Superior temporal gyrus (tissue), 1 donor: ENCODE results near the gene FIBP.
A peak's percentile ranks its signal among the peaks of the same experiment; 100 is the strongest.

ENCODE experiments used
- DNase-seq: peaks from one replicate; pipeline ENCODE4 v3.0.0-alpha.2; 2016; ENCODE audit errors: extremely low spot score

The FIBP gene

GRCh38 chr11:65870706-65871681 lies 17.3 kb downstream of the FIBP start:
- DNase-seq: no peak

- no peak for DNase-seq
Measured at GRCh38 chr11:65870307-65870658, 18.0 kb downstream of the FIBP start.

GRCh38 chr11:65869643-65870306 lies 18.5 kb downstream of the FIBP start:
- no peak for DNase-seq

GRCh38 chr11:65868907-65869306 lies 19.4 kb downstream of the FIBP start:
- no peak for DNase-seq

- DNase-seq: peak; percentile 58
Measured at GRCh38 chr11:65868076-65868667, 20.1 kb downstream of the FIBP start.

GRCh38 chr11:65867284-65868071 lies 20.8 kb downstream of the FIBP start:
- DNase-seq: no peak

- no peak for DNase-seq
Measured at GRCh38 chr11:65866509-65867283, 21.6 kb downstream of the FIBP start.

- DNase-seq: no peak
Measured at GRCh38 chr11:65865550-65866172, 22.6 kb downstream of the FIBP start.

- DNase-seq: no peak
Measured at GRCh38 chr11:65864706-65865471, 23.4 kb downstream of the FIBP start.

- DNase-seq: no peak
Measured at GRCh38 chr11:65863889-65864705, 24.2 kb downstream of the FIBP start.

- DNase-seq: no peak
Measured at GRCh38 chr11:65862941-65863888, 25.1 kb downstream of the FIBP start.

GRCh38 chr11:65862191-65862735 lies 26.0 kb downstream of the FIBP start:
- no peak for DNase-seq

GRCh38 chr11:65861533-65862183 lies 26.6 kb downstream of the FIBP start:
- no peak for DNase-seq

- no peak for DNase-seq
Measured at GRCh38 chr11:65861165-65861505, 27.1 kb downstream of the FIBP start.

GRCh38 chr11:65860278-65861164 lies 27.8 kb downstream of the FIBP start, which contains the start of gene MUS81:
Gene MUS81 (plus strand): TSS chr11:65860433. CDS start chr11:65860754, 321 bp downstream.
- DNase-seq: peak; percentile 95

- DNase-seq: no peak
Measured at GRCh38 chr11:65859812-65860277, 28.4 kb downstream of the FIBP start.
